NCI-H460 (cell line): ENCODE data around the gene CHI3L1. TPM values are rescaled to one million over a fixed set of nuclear protein-coding genes. Genes with fewer than 3 reads are reported as not detected.

ENCODE experiments used
- DNase-seq: peaks from one replicate; pipeline ENCODE4 v3.0.0-alpha.2; 2016; ENCODE audit warnings: low read depth; ENCODE audit errors: extremely low read depth
- total RNA-seq: library from RNA; depleted of rRNA; stranded (reverse); fragments of >200 nt; shearing (Covaris generic); gene quantifications from 2 replicates; pipeline ENCODE4 v1.2.3, GENCODE V29; 2014

CHI3L1 gene
- total RNA-seq, 1 experiment from 2014 or later, result not detected

DNA sequence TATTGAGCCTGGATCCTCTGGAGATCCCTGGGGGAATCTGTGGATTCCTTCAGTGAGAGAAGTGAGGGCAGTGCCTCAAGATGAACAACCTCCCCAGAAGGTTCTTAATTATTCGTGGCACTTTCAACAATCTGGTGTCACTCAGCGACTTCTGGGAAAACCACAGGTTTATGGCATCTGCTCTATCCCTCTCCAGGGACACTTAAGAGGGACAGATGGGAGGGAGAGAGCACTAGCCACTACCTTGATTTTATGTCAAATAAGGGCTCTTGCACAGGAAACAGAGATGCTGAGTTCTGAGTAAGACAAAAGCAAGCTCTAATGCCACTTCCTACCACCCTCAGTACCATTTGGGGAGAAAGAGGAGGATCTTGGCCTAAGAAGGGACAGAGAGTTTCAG lies 21.2 kb upstream of the CHI3L1 start:
- DNase-seq, result no peak

DNA sequence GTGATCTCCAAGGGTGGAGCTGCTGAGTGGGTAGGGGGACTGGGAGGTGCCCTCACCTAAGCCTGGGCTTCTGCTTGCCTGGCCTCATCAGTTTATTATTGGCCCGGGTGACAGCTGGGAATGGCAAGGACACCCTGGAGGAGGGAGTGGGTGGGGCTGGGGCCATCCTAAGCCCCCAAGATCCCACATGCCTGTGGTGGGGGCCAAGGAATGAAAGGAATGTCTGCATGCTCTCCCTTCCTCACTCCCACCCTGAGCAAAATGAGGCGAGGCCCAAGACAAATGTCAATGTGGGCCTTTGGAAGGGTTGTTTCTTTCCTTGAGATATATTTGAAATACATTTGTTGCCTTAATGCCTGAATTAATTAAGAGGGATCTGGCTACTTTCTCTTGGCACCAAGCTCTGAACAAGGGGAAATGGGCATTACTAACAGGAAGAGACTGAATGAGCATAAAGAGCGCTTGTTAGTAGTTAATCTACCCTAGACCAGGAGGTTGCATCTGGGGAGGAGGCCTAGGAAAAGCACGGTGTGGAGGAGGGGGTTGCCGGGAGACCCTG lies 19.7 kb upstream of the CHI3L1 start:
- DNase-seq, result no peak

DNA sequence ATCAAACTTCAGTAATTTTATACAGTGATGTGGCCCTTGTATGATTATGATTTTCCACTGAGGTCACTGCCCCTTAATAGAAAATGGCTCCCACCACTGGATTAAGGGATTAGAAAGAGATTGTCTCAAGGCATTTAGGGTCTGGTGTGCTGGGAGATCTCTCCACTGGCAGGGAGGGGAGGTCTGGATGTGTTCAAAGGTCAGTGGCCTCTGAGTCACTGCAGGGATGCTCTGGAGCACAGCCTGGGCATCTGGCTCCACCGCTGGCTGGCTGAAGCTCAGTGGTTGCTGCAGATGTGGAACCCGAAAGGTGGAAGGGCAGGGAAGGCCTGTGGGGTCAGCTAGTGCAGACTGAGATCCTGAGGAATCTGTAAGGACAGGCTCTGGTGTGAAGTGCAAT lies 18.3 kb upstream of the CHI3L1 start:
- no peak for DNase-seq

DNA sequence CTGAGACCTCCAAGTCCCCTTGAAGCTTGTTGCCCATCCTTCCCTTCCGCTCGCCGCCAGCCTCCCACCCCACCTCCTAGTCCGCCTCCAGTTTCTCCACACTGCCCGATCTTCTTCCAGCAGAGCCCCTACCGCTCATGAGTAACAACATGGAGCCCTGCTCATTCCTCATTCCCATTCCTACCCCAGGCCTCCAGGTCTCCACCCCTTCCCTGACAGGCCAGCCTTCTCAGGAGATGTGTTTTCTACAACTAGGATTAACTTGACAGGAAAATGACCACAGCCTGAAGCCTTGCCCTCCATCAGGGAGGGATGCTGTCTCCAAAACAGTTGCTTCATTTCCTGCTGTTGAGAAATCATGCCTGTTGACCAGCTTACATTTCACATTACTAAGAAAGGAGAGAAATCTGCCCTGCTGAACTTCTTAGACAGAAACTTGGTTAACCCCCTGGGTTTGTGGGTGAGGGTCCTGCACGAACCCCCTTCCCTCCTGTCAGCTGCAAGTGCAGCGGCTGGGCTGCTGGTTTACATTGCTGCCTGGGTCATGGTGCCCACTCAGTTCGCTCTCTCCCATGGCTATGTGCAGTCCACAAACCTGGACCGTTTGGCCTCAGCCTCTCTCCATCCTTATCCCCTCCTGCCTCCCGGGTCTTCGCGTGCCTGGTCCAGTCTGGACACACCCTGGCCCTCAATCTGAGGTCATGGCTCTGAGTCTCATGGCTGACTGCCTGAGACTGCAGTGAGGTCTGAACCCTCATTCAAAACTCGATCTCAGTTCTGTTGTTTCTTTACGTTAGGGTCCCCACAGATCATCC lies 16.1 kb upstream of the CHI3L1 start:
- DNase-seq, result no peak

DNA sequence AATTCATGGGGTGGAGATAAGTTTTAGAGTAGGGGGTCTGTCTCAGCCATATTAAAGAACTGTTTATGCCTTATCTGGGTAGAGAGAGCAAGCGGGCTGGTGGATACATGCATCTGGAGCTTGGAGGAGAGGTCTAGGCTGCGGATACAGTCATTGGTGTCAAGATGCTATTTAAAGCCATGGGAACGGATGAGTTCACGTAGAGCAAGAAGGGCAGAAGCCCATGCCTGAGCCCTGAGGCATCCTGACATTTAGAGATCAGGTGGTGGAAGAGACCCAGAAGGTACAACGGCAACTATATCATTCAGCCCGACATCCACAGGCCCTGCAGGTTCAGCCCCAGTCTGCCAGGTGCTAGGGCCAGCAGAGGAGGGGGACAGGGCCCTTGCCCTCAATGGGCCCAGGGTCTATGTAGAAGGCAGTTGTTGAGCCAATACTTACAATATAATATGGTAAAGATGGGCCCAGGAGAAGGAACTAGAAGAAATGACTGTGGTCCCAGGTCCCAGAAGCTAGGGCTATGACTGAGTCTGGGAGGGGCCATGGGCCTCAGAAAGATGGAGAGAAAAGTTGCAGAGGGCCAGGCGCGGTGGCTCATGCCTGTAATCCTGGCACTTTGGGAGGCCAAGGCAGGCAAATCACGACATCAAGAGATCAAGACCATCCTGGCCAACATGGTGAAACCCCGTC lies 15.2 kb upstream of the CHI3L1 start:
- no peak for DNase-seq

DNA sequence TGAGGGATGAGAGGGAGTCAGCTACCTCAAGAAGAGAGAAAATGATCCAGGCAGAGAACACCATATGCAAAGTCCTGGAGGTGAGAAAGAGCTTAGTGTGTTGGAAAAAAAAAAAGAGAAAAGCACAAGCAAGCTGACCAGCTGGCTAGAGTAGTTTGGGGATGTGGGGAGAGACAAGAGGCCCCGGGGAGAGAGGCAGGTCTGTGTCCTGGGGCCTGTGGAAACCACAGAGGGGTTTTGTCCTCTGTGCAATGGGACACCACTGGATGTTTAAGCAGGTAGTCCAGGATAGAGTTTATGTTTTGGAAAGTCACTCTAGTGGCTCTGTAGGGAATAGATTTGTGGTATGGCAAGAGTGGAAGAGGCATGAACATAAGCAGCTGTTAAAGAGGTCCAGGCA lies 14.4 kb upstream of the CHI3L1 start:
- no peak for DNase-seq

DNA sequence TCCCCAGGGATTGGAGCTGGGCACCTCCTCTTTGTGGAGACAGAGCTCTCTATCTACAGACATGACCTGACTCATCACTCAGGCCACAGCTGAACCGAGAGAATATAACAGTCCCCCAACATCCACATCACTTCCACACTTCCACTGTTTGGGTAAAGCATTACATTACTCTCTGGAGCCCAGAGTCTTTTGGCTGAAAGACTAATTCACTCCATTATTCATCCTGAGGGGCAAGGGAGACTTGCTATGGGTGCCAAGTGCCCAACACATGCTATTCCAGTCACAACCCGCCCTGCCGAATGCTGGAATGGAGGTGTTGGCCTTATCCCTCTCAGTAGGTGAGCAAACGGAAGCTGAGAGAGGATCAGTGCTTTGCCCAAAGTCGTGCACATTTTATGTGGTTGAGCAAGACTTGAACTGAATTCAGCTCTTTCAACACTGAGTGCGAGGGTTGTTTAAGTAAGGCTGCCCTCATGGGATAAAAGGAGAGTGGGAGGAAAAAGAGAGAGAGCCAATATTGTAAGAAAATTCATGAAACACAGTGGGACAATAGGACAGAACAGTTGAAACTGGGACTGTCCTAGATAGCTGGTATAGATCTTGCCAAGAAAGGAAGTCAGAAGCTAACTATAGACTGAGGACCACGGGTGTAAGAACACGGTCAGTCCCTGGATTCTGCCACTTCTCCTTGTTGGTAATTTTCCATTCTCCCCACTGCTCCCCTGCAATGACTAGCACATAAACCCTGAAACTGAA lies 13.5 kb upstream of the CHI3L1 start:
- DNase-seq, result no peak

DNA sequence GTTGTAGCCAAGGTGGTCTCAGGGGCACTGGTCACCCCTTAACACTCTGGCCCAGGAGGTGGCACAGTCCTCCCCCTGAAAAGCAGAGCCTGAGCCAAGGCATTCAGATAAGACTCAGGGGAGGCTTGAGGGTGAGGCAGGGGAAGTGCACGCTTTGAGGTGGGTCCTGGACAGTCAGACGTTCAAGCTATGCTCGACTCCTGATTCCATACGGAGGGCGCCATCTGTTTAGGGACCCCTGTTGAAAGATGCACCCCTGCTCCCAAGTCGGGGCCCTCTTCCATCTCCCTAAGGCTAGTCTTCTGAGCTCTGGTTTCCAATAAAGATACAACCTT lies 12.9 kb upstream of the CHI3L1 start:
- no peak for DNase-seq

DNA sequence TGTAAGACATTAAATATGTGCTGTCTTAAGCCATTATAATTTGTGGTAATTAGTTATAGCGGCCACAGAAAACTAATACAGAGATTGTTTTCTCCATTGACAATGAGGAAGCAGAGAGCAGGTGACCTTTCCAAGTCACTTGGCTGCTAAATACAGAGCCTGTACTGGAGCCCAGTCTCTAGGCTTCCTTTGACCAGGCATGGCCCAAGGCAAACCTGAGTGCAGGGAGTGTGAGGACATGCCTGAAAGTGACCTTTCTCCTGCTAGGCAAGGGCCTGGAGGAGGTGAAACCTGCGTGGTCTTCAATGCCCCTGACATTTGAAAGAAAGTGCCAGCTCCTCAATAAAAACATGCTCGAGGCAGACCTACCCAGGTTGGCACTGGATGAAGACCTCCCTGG lies 12.5 kb upstream of the CHI3L1 start:
- DNase-seq, result no peak

DNA sequence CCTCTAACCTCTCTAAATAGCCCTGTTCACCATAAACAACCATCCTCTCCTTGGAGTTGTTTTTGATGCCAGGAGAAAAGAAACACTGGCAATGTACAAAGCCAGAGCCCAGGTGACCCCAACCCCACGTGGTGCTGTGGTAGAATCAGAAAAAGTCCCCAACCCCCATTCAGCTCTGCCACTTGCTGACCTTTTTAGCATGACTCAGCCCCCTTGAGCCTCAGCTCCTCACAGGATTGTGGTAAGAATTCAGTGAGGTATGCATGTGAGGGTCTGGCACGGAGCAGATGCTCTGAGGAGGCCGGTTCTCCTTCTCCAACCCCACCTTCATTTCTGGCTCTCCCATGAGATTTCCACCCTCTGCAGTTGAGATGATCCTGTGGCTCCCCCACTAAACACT lies 11.1 kb upstream of the CHI3L1 start:
- DNase-seq, result no peak

DNA sequence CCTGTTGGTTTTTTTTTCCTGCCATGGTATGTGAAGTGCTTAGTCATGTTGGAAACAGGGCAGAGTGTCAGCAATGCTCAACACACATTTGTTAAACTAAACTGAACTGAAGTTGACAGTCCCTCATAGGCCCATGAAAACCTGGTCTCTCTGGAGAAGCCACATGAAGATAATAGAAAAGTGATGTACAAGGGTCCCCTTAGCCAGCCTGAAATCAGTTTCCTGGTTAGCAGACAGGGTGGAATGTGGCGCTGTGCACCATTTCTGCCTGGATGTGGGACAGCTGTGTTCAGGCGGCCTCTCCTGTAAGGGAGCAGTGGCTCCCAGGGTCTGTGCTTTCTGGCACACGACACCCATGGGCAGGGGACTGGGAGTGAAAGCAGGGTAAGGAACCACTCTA lies 9.9 kb upstream of the CHI3L1 start:
- no peak for DNase-seq

DNA sequence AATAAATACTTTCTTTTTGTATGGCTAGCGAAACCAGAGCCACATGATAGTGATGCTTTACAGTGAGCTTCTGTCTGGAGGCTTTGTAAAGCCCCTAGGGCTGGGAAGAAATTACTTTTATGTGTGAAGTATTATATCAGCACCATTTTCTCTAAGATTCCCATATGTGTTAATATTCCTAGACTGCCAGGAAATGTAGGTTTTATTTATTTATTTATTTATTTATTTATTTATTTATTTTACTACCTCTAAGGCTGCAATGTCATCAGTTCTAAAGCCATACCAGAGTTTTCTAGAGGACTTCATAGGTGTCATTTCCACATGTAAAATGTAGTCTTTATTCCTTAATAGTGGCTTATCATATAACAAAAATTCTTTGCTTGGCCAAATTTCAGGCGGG lies 4.4 kb upstream of the CHI3L1 start:
- no peak for DNase-seq

DNA sequence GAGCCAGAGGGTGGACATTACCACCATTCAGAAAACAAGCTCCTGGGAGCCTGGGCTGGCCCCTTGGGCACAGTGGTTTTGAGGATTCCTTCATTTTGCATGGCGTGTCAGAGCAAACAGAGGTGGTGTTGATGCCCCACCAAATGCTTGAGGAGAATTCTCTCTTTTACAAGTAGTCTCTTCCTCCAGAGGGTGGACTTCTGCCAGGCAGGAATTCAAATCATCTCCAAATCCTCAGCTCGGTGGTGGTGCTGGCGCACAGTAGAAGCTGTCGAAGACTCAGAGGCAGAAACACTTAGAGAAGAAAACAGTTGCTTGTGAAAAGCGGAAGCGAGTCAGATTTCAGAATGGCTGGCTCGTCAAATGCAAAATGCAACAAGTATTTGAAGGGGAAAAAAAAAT lies 3.4 kb upstream of the CHI3L1 start:
- no peak for DNase-seq

DNA sequence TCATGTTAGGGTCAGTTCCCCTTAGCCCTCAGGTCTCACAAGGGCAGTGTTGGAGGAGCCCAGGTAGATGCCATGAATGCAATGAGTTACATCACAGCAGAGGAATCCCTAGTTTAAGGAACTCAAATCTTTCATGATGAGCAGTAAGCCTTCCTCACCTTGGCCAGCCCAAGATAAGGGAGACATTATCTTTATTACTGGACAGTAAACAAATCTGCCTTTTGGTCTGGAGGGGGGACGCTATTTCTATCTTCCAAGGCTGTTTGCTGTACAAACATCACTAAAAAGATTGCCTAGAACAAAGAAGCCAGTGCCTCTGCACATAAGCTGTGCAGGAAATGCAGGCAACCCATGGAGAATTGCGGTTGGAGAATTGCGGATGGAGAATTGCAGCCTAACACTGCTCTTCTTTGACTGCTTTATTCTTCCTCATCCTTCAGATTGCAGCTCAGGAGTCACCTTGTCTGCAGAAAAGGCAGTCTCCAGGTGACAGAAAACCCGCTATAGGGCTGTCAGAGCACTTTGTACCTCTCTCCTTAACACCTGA lies 2.3 kb upstream of the CHI3L1 start:
- DNase-seq, result no peak

DNA sequence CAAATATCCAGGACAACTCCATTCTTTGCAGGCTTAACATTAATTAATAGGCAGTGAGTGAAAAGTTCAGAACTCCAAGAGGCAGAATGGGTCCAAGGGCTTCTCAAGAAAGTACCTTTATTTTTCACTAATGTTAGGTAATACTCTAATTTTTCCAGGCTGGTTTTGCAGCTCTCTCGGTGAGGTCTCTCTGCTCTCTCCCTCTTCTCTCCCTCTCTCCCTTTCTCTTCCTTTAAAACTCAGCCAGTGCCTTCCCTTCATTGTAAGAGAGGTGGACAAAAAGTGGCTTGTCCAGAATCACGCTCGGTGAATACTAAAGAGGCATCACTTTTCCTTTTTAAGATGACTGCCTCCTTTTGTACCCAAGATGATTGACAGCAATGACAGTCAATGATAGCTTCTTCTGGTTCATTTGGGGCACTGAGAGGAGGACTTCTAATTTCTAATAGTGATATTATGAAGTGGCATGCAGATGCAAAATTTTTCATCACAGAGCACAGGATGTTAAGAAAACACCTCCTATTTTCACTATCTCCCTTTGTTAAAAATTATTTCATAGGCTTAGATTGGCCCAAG lies 1.3 kb upstream of the CHI3L1 start:
- no peak for DNase-seq

DNA sequence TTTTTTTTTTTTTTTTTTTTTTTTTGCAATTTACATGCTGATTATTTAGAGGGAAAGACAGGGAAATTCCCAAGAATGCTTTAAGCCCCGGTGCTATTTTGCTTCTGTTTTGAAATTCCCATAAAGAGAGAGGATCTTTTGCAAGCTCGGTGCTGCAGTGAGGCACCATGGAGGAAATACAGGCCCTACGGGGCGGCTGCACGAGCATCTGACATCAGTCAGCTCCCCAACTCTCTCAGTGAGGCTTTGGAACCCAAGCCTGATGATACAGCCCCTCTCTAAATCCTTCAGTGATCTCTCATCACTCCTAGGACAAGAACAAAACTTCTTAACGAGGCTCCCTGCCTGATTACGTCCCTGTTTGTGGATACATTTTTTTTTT lies 791 bp upstream of the CHI3L1 start:
- DNase-seq, result no peak

DNA sequence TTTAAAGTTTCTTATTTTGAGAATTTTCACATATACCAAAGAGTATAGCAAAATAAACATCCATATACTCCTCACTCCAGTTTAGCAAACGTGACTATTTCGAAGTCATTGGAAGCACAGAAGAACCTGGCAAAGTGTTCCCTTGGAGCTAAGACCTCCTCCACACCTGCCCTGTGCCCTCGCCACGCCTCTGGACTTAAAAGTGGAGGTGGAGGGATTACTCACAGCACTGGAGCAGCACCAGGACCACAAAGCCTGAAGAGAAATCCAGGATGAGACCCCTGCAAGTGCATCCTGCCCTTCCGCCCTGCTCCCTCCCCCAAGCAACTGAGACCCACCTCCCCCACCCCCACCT lies 436 bp downstream of the CHI3L1 start:
- no peak for DNase-seq

DNA sequence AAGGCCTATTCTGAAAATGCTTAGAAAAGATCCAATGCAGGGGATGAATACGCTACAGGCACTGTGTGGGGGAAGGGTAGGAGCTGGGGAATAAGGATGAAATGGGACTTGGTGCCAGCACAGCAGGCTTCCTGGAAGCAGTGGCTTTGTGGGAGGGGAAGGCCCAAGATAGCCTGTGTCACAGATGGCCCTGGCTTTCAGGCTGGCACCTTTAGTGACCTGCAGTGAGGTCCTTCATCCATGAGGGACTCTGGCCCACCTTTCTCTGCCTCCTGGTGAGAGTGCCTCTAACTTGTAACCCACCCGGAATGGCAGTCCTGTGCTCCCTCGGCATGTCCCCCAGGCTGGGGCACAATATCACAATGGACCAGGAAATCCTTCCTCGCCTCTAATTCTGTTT lies 919 bp downstream of the CHI3L1 start:
- no peak for DNase-seq

DNA sequence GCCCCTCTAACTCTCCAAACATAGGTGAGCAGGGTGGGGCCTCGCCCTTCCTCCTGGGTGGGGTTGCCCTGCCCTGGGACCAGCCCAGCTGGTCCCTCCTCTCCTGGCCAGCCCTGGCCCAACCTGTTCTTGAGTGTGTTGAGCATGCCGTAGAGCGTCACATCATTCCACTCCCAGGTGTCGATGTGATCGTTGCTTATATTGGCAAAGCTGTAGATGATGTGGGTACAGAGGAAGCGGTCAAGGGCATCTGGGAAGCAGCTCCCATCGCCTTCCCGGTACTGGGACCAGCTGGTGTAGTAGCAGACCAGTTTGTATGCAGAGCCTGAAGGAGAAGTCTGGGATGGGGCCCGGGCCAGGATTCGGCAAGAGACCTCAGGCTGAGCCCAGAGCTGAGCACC lies 1.4 kb downstream of the CHI3L1 start:
- no peak for DNase-seq

DNA sequence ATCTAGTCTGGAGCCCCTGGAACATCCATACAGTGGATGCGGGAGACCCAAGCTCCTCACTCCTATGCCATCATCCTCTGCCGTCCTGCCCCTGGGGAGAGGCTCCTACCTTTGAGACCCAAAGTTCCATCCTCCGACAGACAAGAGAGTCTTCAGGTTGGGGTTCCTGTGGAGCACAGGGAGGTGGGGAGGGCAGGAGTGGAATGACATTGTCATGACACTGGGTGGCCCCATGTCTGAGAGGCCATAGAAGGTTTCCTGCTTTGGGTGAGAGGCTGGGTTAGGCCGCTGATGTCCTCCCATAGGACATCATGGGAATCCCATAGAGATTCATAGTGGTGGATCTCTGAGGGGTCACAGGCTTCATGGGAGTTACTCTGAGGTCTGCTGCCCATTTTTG lies 2.0 kb downstream of the CHI3L1 start:
- no peak for DNase-seq

DNA sequence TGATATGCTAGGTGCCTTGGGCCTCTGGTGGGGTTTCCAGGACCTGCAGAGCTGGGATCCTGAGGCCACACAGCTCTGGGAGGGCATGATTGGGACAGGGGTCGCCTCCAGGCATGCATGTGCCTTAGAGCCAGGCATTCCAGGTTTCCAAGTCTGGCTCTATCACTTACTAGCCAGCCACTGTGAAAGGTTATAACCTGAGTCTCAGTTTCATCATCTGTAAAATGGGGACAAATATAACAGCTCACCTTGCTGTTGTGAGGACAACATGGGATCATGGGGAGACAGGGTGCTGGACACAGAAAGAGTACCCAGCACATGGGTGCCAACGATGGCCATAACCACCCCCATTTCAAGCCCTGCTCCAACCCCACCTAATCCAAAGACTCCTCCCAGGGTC lies 2.7 kb downstream of the CHI3L1 start:
- no peak for DNase-seq
